ENCODE measurements around the gene C1orf198.

Gene C1orf198

DNA sequence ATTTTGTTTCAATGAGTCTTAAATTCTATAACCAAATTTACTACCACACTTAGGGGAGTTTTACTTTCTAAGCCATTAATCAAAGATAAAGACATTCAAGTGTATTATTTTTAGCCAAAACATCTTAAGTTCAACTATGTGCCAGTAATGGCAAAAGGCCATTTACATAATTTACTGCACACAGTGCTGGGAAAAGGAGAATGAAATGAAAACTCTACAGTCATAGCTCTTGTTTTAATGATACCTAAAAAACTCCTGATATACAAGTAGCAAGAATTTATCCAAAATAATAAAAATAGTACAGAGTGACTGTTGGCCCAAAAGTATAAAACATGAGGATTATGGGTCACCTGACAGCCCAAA lies 42.4 kb upstream of the C1orf198 start:
- POLR2A ChIA-PET: no interaction called here
- CTCF ChIA-PET: interaction anchor here (0.6 to 2.6 kb wide), 5 partner anchors 8 to 113 kb away, joined by 3 to 11 read pairs (median 4); no protein-coding TSS in a partner anchor
- TF ChIP-seq CTCF (IDR thresholded peaks at IDR 0.05; ENCODE audit: insufficient read depth, low read length, missing control alignments): no peak
- no peak for DNase-seq (ENCODE audit: low read depth, low spot score)
- H3K4me3 ChIP-seq (ENCODE audit: low read depth, low read length): no peak overlapping the region

DNA sequence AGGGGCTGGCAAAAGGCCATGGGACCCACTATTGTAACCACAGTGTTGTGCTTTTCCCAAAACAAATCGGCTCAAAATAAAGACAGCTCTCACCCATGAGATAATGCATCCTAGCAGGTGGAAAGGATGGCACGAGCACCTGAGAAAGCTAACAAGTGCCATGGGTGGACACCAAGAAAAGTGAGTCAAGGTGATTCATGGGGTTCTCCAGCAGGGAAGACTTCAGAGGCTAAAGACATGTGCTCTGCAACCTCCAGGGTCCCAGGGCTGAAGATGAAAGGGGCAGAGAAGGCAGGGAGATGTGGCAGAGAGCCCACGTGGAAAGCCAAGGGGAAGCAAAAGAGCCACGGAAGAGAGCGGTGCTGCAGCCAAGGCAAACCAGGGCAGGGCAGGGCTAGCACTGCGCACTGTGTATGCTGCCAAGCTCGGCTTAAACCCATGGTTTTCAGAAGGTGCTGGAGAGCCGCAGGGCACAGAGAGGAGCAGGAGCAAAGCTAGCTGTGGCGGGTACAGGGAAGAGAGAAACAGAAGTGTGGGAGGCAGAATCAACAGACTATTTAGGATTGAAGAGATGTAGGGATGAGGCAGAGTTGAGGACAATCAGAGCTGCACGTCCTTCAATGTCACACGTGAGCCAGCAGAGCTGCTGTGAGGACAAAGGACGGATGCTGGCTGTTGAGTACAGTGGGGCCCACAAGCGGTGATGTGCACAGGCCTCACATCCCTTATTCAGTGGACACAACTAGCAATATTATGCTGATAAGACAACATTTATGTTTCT lies 41.8 kb upstream of the C1orf198 start:
- H3K4me3 ChIP-seq (ENCODE audit: low read depth, low read length): no peak overlapping the region
- TF ChIP-seq CTCF (IDR thresholded peaks at IDR 0.05; ENCODE audit: insufficient read depth, low read length, missing control alignments): no peak
- CTCF ChIA-PET: interaction anchor here (0.9 to 2.6 kb wide), 4 partner anchors 8 to 113 kb away, joined by 3 to 11 read pairs (median 4); no protein-coding TSS in a partner anchor
- POLR2A ChIA-PET: no interaction called here
- DNase-seq (ENCODE audit: low read depth, low spot score): no peak

DNA sequence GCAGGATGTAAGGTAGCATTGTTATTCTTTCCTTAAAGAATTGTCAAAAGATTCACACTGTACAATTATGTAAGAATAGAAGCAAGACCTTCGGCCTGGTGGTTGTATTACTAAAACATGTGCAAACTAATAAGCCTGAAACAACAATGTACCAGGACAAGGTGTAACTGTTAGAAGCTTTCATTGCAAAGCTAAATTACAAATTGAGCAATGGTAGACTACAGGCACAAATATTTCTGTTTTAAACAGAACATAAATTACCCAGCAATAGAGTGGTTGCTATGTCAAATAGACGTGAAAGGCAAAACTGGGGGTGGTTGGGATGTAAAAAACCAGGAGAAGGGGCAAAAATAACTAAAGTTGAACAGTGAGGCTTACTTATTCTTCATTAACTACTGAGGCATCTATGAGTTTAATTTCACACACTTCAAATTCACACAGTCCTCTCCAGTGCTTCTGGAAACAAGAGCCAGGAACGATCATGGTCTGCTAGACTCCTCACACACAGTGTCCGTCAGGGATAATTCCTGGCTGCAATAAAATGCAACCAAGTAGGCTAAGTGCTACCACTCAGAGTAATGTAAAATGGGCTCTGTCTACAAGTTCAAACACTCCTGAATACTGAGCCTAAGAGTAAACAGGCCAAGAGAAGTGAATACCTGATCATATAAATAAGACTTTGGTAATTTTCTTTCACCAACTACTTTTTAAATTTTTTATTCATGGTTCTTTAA lies 39.3 kb upstream of the C1orf198 start:
- ChIA-PET POLR2A (no interaction called here), CTCF (interaction anchor here (1.2 to 5.7 kb wide), 2 partner anchors 9 to 10 kb away, joined by 7 to 48 read pairs; no protein-coding TSS in a partner anchor)
- TF ChIP-seq CTCF (IDR thresholded peaks at IDR 0.05; ENCODE audit: insufficient read depth, low read length, missing control alignments): no peak
- H3K4me3 ChIP-seq (ENCODE audit: low read depth, low read length): no peak overlapping the region
- no peak for DNase-seq (ENCODE audit: low read depth, low spot score)

GRCh38 chr1:230906226-230906625 lies 37.9 kb upstream of the C1orf198 start:
- TF ChIP-seq CTCF (IDR thresholded peaks at IDR 0.05; ENCODE audit: insufficient read depth, low read length, missing control alignments): no peak
- DNase-seq (ENCODE audit: low read depth, low spot score): no peak
- ChIA-PET POLR2A (interaction anchor here (0.9 kb wide), 1 partner anchor 14 kb away, joined by 7 read pairs; no protein-coding TSS in a partner anchor), CTCF (interaction anchor here (0.6 to 5.7 kb wide), 4 partner anchors 11 to 303 kb away, joined by 3 to 48 read pairs (median 5); no protein-coding TSS in a partner anchor)
- no peak overlapping the region for H3K4me3 ChIP-seq (ENCODE audit: low read depth, low read length)

GRCh38 chr1:230905733-230906132 lies 37.4 kb upstream of the C1orf198 start:
- CTCF ChIA-PET: interaction anchor here (0.8 to 5.7 kb wide), 4 partner anchors 11 to 109 kb away, joined by 3 to 48 read pairs (median 5); no protein-coding TSS in a partner anchor
- POLR2A ChIA-PET: no interaction called here

More at GRCh38 chr1:230905733-230906132, 37.4 kb upstream of the C1orf198 start:
- H3K4me3 ChIP-seq (ENCODE audit: low read depth, low read length): no peak overlapping the region
- no peak for DNase-seq (ENCODE audit: low read depth, low spot score)
- TF ChIP-seq CTCF (IDR thresholded peaks at IDR 0.05; ENCODE audit: insufficient read depth, low read length, missing control alignments): no peak

All from AG04449 (cell line).